T-helper 17 cell (primary cell): ENCODE results near the gene RTL1. TPM values are rescaled to one million over a fixed set of nuclear protein-coding genes. Genes with fewer than 3 reads are reported as not detected.

Experiments
- ATAC-seq: fragments of 150-1000 bp; cut with Tn5 transposase; 2 replicates; pipeline ENCODE4 v1.10.0; 2021; ENCODE audit warnings: mild to moderate bottlenecking, moderate library complexity
- DNase-seq, 3 donors: peaks; one replicate each; pipeline versions ENCODE4 v3.0.0 to v3.0.0-alpha.2; 2020 to 2021
- H3K9me3 ChIP-seq: one replicate; pipeline ENCODE4 v1.7.0; 2013; ENCODE audit warnings: low read length, mild to moderate bottlenecking; ENCODE audit not compliant: control insufficient read depth, poor library complexity, severe bottlenecking
- H3K27ac Mint-ChIP-seq: one replicate; pipeline ENCODE4 v1.8.0; 2022; ENCODE audit warnings: mild to moderate bottlenecking, moderate library complexity, mixed read lengths
- H3K27me3 Mint-ChIP-seq: one replicate; pipeline ENCODE4 v1.8.0; 2022; ENCODE audit warnings: mixed read lengths
- H3K36me3 Mint-ChIP-seq: one replicate; pipeline ENCODE4 v1.8.0; 2022; ENCODE audit warnings: low read depth, mixed read lengths
- H3K4me1 Mint-ChIP-seq: one replicate; pipeline ENCODE4 v1.8.0; 2022; ENCODE audit warnings: mild to moderate bottlenecking, mixed read lengths
- H3K4me3 Mint-ChIP-seq: one replicate; pipeline ENCODE4 v1.8.0; 2022; ENCODE audit warnings: mild to moderate bottlenecking, moderate library complexity, mixed read lengths
- total RNA-seq, 4 donors: library from RNA in 2 of 4; stranded (reverse) in 2 of 4; gene quantifications; one replicate each; pipeline ENCODE4 v1.2.3 and lab custom pipeline; 2022 to 2026

Gene RTL1
- total RNA-seq, 2 donors from 2014 or later: not detected

GRCh38 chr14:100892496-100893227 lies 10.9 kb downstream of the RTL1 start:
- Mint-ChIP-seq H3K4me3 (no peak overlapping the region), H3K27ac (no peak overlapping the region), H3K36me3 (no peaks in the 10 kb centered on the region), H3K27me3 (peaks cover 74% of the 10 kb centered on the region), H3K4me1 (no peaks in the 10 kb centered on the region)
- no peaks in the 10 kb centered on the region for H3K9me3 ChIP-seq
- no peak for DNase-seq
- no peak for ATAC-seq

DNA sequence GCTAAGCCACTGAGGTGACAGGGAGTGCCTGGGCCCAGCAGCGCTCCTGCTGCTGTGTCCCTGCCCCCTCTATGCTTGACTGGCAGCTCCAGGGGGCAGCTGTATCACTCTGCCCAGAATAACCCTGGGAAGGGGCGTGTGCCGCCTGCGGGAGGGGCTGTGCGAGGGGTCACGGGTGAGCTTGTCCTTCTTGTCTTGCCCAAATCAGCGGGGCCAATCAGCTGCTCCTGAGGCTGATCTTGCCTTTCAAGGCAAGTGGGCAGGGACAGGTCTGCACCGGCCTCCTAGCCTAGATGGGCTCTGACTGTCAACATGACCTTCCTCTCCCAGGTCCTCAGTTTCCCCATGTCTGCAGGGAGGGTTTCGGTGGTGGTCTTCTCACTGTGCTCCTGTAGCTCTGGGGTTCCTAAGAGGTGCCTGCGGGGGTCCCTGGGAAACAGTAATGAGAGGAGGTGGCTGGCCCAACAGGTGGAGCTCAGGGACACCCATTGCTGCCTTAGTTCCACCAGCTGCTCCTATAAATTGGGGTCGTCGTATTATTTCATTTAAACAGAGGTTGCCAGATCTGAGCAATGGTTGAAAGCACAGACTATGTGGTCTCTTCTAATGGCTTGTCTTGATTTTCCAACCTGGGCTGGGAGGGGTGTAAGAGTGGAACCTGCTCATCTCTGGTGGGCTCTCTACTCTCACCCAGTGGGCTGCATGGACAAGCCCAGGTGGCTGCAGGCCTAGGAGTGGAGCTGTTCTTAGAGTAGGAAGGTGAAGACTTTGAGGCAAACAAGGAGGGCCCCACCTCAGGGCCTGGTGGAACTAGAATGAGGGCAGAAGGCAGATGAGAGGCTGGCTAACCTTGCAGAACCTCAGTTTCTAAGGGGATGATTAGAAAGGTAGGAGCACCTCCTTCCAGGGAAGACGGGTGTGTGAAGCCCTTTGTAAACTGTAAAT lies 11.7 kb downstream of the RTL1 start:
- Mint-ChIP-seq H3K27ac (no peak overlapping the region), H3K36me3 (no peaks in the 10 kb centered on the region), H3K27me3 (peaks cover 78% of the 10 kb centered on the region), H3K4me3 (no peak overlapping the region), H3K4me1 (no peaks in the 10 kb centered on the region)
- H3K9me3 ChIP-seq: no peaks in the 10 kb centered on the region
- DNase-seq: no peak
- no peak for ATAC-seq

GRCh38 chr14:100891051-100891450 lies 12.5 kb downstream of the RTL1 start:
- H3K27ac Mint-ChIP-seq: no peak overlapping the region
- DNase-seq (no peak), ATAC-seq (no peak)
- no peaks in the 10 kb centered on the region for H3K36me3 Mint-ChIP-seq
- H3K4me3 Mint-ChIP-seq: no peak overlapping the region
- no peaks in the 10 kb centered on the region for H3K9me3 ChIP-seq
- no peaks in the 10 kb centered on the region for H3K4me1 Mint-ChIP-seq
- H3K27me3 Mint-ChIP-seq: peaks cover 79% of the 10 kb centered on the region

- no peak for DNase-seq
- no peak overlapping the region for H3K4me3 Mint-ChIP-seq
- H3K27me3 Mint-ChIP-seq: peaks cover 78% of the 10 kb centered on the region
- ATAC-seq: no peak
- no peaks in the 10 kb centered on the region for H3K4me1 Mint-ChIP-seq
- H3K9me3 ChIP-seq: no peaks in the 10 kb centered on the region
- no peak overlapping the region for H3K27ac Mint-ChIP-seq
- no peaks in the 10 kb centered on the region for H3K36me3 Mint-ChIP-seq
Observed at GRCh38 chr14:100890061-100890850, 13.3 kb downstream of the RTL1 start.

- Mint-ChIP-seq H3K4me3 (no peak overlapping the region), H3K4me1 (no peaks in the 10 kb centered on the region), H3K36me3 (no peaks in the 10 kb centered on the region), H3K27ac (peak overlapping the region; percentile 32), H3K27me3 (peaks cover 71% of the 10 kb centered on the region)
- ATAC-seq (no peak), DNase-seq (no peak)
- H3K9me3 ChIP-seq: no peaks in the 10 kb centered on the region
Observed at GRCh38 chr14:100889641-100890040, 13.9 kb downstream of the RTL1 start.

DNA sequence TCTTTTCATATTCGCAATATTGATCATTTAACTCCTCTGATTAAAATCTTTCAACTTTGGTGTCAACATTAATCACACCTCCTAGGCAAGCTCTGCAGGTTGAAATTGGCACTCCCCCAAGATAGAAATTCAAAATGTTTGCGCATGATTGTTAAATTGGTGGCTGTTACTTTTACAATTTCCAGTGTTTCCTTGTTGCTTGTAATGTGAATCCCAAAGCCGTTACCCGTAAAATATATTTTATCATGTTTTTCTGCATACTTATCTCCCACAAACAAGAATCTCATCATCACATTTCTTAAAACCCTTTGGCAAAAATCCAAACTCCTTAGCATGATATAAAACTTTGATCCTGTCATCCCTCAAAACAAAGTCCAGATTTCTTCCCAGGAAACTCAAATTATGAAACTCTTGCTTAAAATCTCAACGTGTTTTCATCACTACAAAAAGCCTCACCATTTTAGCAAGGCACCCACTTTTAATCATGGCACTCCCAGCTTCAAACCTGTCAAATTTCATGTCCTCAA lies 14.7 kb downstream of the RTL1 start:
- peaks cover 66% of the 10 kb centered on the region for H3K27me3 Mint-ChIP-seq
- no peak for DNase-seq
- no peaks in the 10 kb centered on the region for H3K9me3 ChIP-seq
- H3K27ac Mint-ChIP-seq: no peak overlapping the region
- no peaks in the 10 kb centered on the region for H3K4me1 Mint-ChIP-seq
- ATAC-seq: no peak
- no peaks in the 10 kb centered on the region for H3K36me3 Mint-ChIP-seq
- no peak overlapping the region for H3K4me3 Mint-ChIP-seq

- no peak overlapping the region for H3K4me3 Mint-ChIP-seq
- H3K9me3 ChIP-seq: no peaks in the 10 kb centered on the region
- peaks cover 57% of the 10 kb centered on the region for H3K27me3 Mint-ChIP-seq
- DNase-seq (no peak), ATAC-seq (no peak)
- no peaks in the 10 kb centered on the region for H3K4me1 Mint-ChIP-seq
- peak overlapping the region; percentile 51 for H3K27ac Mint-ChIP-seq
- H3K36me3 Mint-ChIP-seq: no peaks in the 10 kb centered on the region
Observed at GRCh38 chr14:100887728-100888335, 15.7 kb downstream of the RTL1 start.

DNA sequence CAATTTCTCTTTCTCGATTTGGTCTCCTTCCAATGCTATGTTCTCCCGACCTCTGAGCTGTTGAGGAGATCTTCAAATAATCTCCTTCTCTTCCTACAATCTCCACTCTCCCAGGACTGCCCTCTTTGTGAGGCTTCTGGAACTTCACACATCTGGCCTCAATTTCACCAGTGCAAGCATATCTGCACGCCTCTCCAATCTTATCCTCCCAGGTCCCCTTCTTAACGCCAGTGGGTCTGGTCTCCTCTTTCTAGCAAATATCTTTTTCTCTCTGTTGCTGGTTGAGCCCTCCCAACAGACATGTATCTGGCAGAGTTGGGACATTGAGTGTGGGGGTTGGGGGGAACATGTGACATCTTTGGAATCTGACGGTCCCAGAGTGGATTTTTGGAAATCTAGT lies 17.9 kb downstream of the RTL1 start:
- no peak overlapping the region for H3K27ac Mint-ChIP-seq
- H3K4me1 Mint-ChIP-seq: no peaks in the 10 kb centered on the region
- H3K9me3 ChIP-seq: no peaks in the 10 kb centered on the region
- H3K27me3 Mint-ChIP-seq: peaks cover 43% of the 10 kb centered on the region
- no peaks in the 10 kb centered on the region for H3K36me3 Mint-ChIP-seq
- ATAC-seq (no peak), DNase-seq (no peak)
- H3K4me3 Mint-ChIP-seq: no peak overlapping the region

DNA sequence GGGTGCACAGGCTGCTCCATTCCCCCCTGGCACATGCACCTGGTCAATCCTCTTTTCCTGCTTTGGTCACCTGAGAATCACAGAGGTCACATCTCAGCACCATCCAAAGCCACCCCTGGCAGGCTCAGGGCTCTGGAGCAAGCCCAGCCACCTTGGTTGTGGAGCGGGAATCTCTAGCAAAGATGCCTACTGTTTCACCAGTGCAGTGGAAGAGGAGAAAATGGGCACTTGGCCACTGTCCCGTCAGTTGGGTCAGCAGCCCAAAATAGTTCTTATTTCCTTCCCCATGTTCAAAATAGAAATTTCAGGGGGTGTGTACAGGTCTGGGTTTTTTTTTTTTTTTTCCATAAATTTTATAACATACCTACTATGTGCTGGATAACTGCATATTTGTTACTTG lies 18.3 kb downstream of the RTL1 start:
- ATAC-seq: no peak
- no peaks in the 10 kb centered on the region for H3K36me3 Mint-ChIP-seq
- no peak overlapping the region for H3K4me3 Mint-ChIP-seq
- H3K27ac Mint-ChIP-seq: no peak overlapping the region
- no peaks in the 10 kb centered on the region for H3K9me3 ChIP-seq
- DNase-seq: no peak
- no peaks in the 10 kb centered on the region for H3K4me1 Mint-ChIP-seq
- H3K27me3 Mint-ChIP-seq: peaks cover 43% of the 10 kb centered on the region

- H3K27ac Mint-ChIP-seq: no peak overlapping the region
- no peaks in the 10 kb centered on the region for H3K4me1 Mint-ChIP-seq
- no peak for DNase-seq
- H3K36me3 Mint-ChIP-seq: peaks cover 2% of the 10 kb centered on the region
- H3K9me3 ChIP-seq: no peaks in the 10 kb centered on the region
- H3K27me3 Mint-ChIP-seq: peaks cover 40% of the 10 kb centered on the region
- ATAC-seq: no peak
- no peak overlapping the region for H3K4me3 Mint-ChIP-seq
Observed at GRCh38 chr14:100884456-100884855, 19.1 kb downstream of the RTL1 start.

DNA sequence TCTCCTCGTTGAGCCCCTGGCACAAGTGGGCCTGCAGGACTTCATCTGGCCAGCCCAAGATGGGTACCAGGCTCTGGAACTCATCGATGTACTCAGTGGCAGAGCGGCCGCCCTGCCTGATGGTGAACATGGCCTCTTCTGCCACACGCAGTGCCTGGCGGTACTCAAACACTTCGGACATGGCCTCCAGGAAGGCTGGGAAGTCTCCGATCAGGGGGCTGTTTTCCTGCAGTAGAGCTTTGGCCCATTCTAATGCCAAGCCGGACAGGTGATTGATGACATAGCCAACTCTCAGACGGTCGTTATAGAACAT lies 19.8 kb downstream of the RTL1 start:
- Mint-ChIP-seq H3K36me3 (peaks cover 2% of the 10 kb centered on the region), H3K27ac (no peak overlapping the region), H3K4me1 (no peaks in the 10 kb centered on the region), H3K27me3 (peaks cover 34% of the 10 kb centered on the region), H3K4me3 (no peak overlapping the region)
- no peaks in the 10 kb centered on the region for H3K9me3 ChIP-seq
- ATAC-seq (no peak), DNase-seq (no peak)

DNA sequence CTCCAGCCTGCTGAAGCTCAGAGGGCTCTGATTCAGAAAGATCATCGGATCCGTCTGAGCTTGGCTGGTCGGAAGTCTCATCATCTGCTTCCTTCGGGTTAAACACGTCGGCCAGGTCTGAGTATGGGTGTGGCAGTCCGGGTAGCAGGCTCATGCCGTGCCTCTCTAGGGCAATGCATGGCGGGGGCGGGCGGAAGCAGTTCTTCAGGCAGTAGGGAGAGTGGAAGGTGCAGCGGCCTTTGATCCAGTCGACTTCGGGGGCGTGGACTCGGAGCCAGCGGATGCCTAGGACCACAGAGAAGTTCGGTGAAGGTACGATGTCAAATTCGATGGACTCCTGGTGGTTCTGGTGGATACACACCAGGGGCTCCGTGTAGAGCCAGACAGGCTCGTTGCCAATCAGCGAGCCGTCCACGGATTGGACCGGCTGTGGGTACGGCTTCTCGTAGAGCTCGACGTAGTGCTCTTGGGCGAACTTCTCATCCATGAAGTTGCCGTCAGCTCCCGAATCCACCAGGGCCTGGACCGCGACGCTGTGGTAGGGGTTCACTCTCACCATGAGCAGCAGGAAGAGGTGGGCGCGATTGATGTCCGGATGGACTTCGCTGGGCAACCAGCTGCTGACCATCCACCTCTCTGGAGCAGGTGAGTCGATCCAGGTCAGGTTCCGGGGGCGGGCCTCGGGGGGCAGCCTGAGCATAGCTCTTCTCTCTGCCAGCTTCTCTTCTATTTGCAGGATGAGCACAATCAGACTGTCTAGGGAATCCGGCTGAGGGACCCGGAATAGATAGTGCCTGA lies 20.3 kb downstream of the RTL1 start:
- ATAC-seq: no peak
- H3K9me3 ChIP-seq: no peaks in the 10 kb centered on the region
- Mint-ChIP-seq H3K27ac (no peak overlapping the region), H3K27me3 (peaks cover 35% of the 10 kb centered on the region), H3K4me3 (no peak overlapping the region), H3K4me1 (no peaks in the 10 kb centered on the region), H3K36me3 (peaks cover 2% of the 10 kb centered on the region)
- DNase-seq: no peak
